K562 (cell line): ENCODE data around the gene MYL5. TPM values are rescaled to one million over a fixed set of nuclear protein-coding genes. Genes with fewer than 3 reads are reported as not detected.

Source experiments
- ATAC-seq: fragments of 200-7000 bp; cut with Tn5 transposase; 3 replicates; pipeline ENCODE4 v1.9.1; 2020; ENCODE audit warnings: moderate library complexity
- BruUV-seq: library from RNA; stranded (reverse); fragments of 400-500 nt; replicated peaks from 2 replicates; lab custom pipeline; 2021; lab: Mats Ljungman, UMichigan
- CTCF ChIA-PET: fragments of 300-600 bp; formaldehyde crosslinking; extraction: SDS; loops from one replicate; lab custom pipeline; 2021; ENCODE audit warnings: low intra/inter-chr PET ratio; lab: Yijun Ruan, JAX
- POLR2A ChIA-PET: fragments of 300-600, 350-650 bp; sonication (Branson Sonifier 250); formaldehyde crosslinking; extraction: SDS; loops from one replicate; lab custom pipeline; 2021; ENCODE audit warnings: antibody characterized with exemption, inconsistent platforms; lab: Yijun Ruan, JAX
- DNase-seq, 4 experiments: peaks; one replicate each; pipeline versions ENCODE4 v3.0.0 to v3.0.0-alpha.2; 2011 to 2018; ENCODE audit warnings: low spot score in 3 of 4, mixed read lengths in 3 of 4; ENCODE audit errors: extremely low read depth in 1 of 4
- FAIRE-seq: peaks from 2 replicates; lab custom pipeline; 2011; peaks lifted over from hg19 to GRCh38; lab: Jason Lieb, UNC
- H2AFZ ChIP-seq: 2 replicates; pipeline ENCODE4 v1.6.0; 2011; ENCODE audit warnings: low read depth, low read length, control low read depth, inconsistent platforms
- H3K27ac ChIP-seq: fragments of 200-600 bp; 3 replicates; pipeline ENCODE4 v1.8.0; 2011; ENCODE audit warnings: low read depth, mild to moderate bottlenecking, control low read depth, inconsistent platforms, low read length, moderate library complexity, mixed read lengths; ENCODE audit errors: extremely low read depth
- H3K27me3 ChIP-seq, 2 experiments: fragments of 300-600 bp in 1 of 2; 2 replicates in 1 of 2; 3 replicates in 1 of 2; pipeline versions ENCODE4 v1.6.0 to v1.8.0; 2011; ENCODE audit warnings: inconsistent platforms in 2 of 2, low read length in 2 of 2, mild to moderate bottlenecking in 1 of 2, mixed read lengths in 1 of 2, moderate library complexity in 1 of 2; ENCODE audit not compliant: control insufficient read depth in 2 of 2, insufficient read depth in 2 of 2
- H3K36me3 ChIP-seq: fragments of 300-600 bp; 3 replicates; pipeline ENCODE4 v1.8.0; 2011; ENCODE audit warnings: mild to moderate bottlenecking, low read length, inconsistent platforms; ENCODE audit not compliant: control insufficient read depth, insufficient read depth
- H3K4me1 ChIP-seq, 2 experiments: fragments of 200-600 bp in 1 of 2; replicated peaks in 1 of 2; 2 replicates in 1 of 2; 3 replicates in 1 of 2; pipeline versions ENCODE4 v1.5.1 to v1.8.0; 2011; ENCODE audit warnings: inconsistent platforms in 2 of 2, low read length in 2 of 2, mild to moderate bottlenecking in 1 of 2, mixed read lengths in 1 of 2, moderate library complexity in 1 of 2; ENCODE audit not compliant: control insufficient read depth in 2 of 2, insufficient read depth in 2 of 2
- H3K4me2 ChIP-seq: 2 replicates; pipeline ENCODE4 v1.6.1; 2011; ENCODE audit warnings: low read length, control low read depth, inconsistent platforms, mixed read lengths; ENCODE audit not compliant: insufficient read depth
- H3K4me3 ChIP-seq: fragments of 200-600 bp; sonication (generic), shearing (Covaris generic); 2 replicates; pipeline ENCODE4 v1.5.1; 2016; ENCODE audit warnings: control low read depth, inconsistent platforms
- H3K79me2 ChIP-seq: fragments of 200-600 bp; 3 replicates; pipeline ENCODE4 v1.8.0; 2011; ENCODE audit warnings: low read length, inconsistent platforms; ENCODE audit not compliant: control insufficient read depth, insufficient read depth
- H3K9ac ChIP-seq, 2 experiments: 2 replicates each; pipeline versions ENCODE4 v1.6.0 to v1.6.1; 2011; ENCODE audit warnings: low read depth in 2 of 2, low read length in 2 of 2, control low read depth in 1 of 2, inconsistent platforms in 1 of 2, mild to moderate bottlenecking in 1 of 2, mixed read lengths in 1 of 2; ENCODE audit not compliant: insufficient read depth in 1 of 2
- H3K9me1 ChIP-seq: one replicate; pipeline ENCODE4 v1.6.0; 2011; ENCODE audit warnings: inconsistent platforms, mild to moderate bottlenecking, low read length, moderate library complexity; ENCODE audit not compliant: control insufficient read depth, insufficient read depth
- H3K9me3 ChIP-seq: replicated peaks from 2 replicates; pipeline ENCODE4 v1.5.1; 2011; ENCODE audit warnings: low read depth, low read length, inconsistent platforms; ENCODE audit not compliant: control insufficient read depth, insufficient read depth
- H4K20me1 ChIP-seq: replicated peaks from 2 replicates; pipeline ENCODE4 v1.6.1; 2011; ENCODE audit warnings: low read length, inconsistent platforms, mixed read lengths; ENCODE audit not compliant: control insufficient read depth, insufficient read depth
- ARID1B ChIP-seq: fragments of 450-650 bp; IDR thresholded peaks from 2 replicates; pipeline ENCODE4 v1.6.1; 2016; ENCODE audit warnings: antibody characterized with exemption, mild to moderate bottlenecking, inconsistent platforms
- ARID2 ChIP-seq: fragments of 450-650 bp; IDR thresholded peaks from 2 replicates; pipeline ENCODE4 v1.6.1; 2017; ENCODE audit warnings: antibody characterized with exemption, mild to moderate bottlenecking
- CREM ChIP-seq: IDR thresholded peaks from 2 replicates; pipeline ENCODE4 v1.6.1; 2014; ENCODE audit warnings: antibody characterized with exemption, low read depth
- CTBP1 ChIP-seq: fragments of 450-650 bp; IDR thresholded peaks from 2 replicates; pipeline ENCODE4 v1.6.1; 2016; ENCODE audit warnings: borderline replicate concordance
- POLR2AphosphoS5 ChIP-seq: IDR thresholded peaks from 2 replicates; pipeline ENCODE4 v1.6.1; 2011; ENCODE audit warnings: mild to moderate bottlenecking, low read depth, low read length, moderate library complexity; ENCODE audit not compliant: control insufficient read depth, insufficient read depth
- SREBF2 ChIP-seq: sonication (generic); formaldehyde crosslinking; IDR thresholded peaks from 2 replicates; pipeline ENCODE4 v1.4.0; 2020; ENCODE audit warnings: mild to moderate bottlenecking, missing genetic modification reagents
- TOE1 ChIP-seq, 2 experiments: fragments of 450-650 bp in 1 of 2; sonication (generic) in 1 of 2; formaldehyde crosslinking in 1 of 2; IDR thresholded peaks; 2 replicates each; pipeline versions ENCODE4 v1.7.1 to v1.8.0; 2016 to 2022; ENCODE audit warnings: borderline replicate concordance in 2 of 2, mild to moderate bottlenecking in 2 of 2, antibody characterized with exemption in 1 of 2, inconsistent platforms in 1 of 2, low read depth in 1 of 2, missing genetic modification reagents in 1 of 2, moderate library complexity in 1 of 2
- ZKSCAN3 ChIP-seq: fragments of 250-450 bp; sonication (Bioruptor Pico); IDR thresholded peaks from 2 replicates; pipeline ENCODE4 v1.4.0; 2020
- ZNF263 ChIP-seq: sonication (generic); formaldehyde crosslinking; IDR thresholded peaks from 2 replicates; pipeline ENCODE4 v1.8.0; 2022; ENCODE audit warnings: mild to moderate bottlenecking, missing genetic modification reagents, borderline replicate concordance
- ZNF79 ChIP-seq: fragments of 250-450 bp; sonication (Bioruptor Pico); IDR thresholded peaks from 2 replicates; pipeline ENCODE4 v1.4.0; 2020; ENCODE audit warnings: low read depth, mild to moderate bottlenecking, moderate library complexity
- WGBS: fragments of 100-300 bp; shearing (Covaris generic); methylation state at CpG from one replicate; pipeline ENCODE4 v1.1.6; 2016; ENCODE audit warnings: low coverage, mixed read lengths; ENCODE audit not compliant: insufficient coverage; ENCODE audit errors: missing lambda C conversion rate; 5-methylcytosine and 5-hydroxymethylcytosine counted together
- in situ Hi-C: fragments of 300-500 bp; cut with MboI; formaldehyde crosslinking; loops from 4 replicates; pipeline ENCODE4 v1.15.0; 2018; ENCODE audit warnings: inconsistent platforms, mixed read lengths
- intact Hi-C: fragments of 100-400 bp; cut with micrococcal nuclease; formaldehyde crosslinking; loops from 2 replicates; pipeline ENCODE4 v1.14.2; 2022
- polyA plus RNA-seq, 8 experiments: library from polyadenylated mRNA; depleted of rRNA in 4 of 8; stranded (reverse) in 5 of 8; unstranded in 3 of 8; fragments of >200 nt; fragmentation: Nextera tagmentation in 2 of 8; fragmentation: Illumina TruSeq in 1 of 8; extraction: Ambion mirVana in 2 of 8; extraction: Trizol in 1 of 8; gene quantifications; 2 replicates each; pipeline versions ENCODE4 v1.2.1 to v1.2.3, GENCODE V29; 2011 to 2014; ENCODE audit warnings: inconsistent platforms in 1 of 8, missing spikeins in 1 of 8
- total RNA-seq, 7 experiments: library from RNA; depleted of rRNA in 6 of 7; stranded (reverse); fragments of >200 nt in 6 of 7; fragmentation: Illumina TruSeq in 2 of 7; extraction: Trizol in 2 of 7; gene quantifications; 2 replicates each; pipeline versions ENCODE4 v1.2.1 to v1.2.3, GENCODE V29; 2011 to 2021; ENCODE audit warnings: low replicate concordance in 1 of 7
- TF ChIP-seq, protein P1 (sequence below): sonication (generic); formaldehyde crosslinking; IDR thresholded peaks from 2 replicates; pipeline ENCODE4 v1.8.1; 2023; ENCODE audit warnings: mild to moderate bottlenecking, missing genetic modification reagents
- TF ChIP-seq, protein P2 (sequence below): sonication (generic); formaldehyde crosslinking; IDR thresholded peaks from 2 replicates; pipeline ENCODE4 v1.8.0; 2022; ENCODE audit warnings: missing genetic modification reagents, mild to moderate bottlenecking, borderline replicate concordance
- TF ChIP-seq, protein P3 (sequence below): fragments of 450-650 bp; IDR thresholded peaks from 2 replicates; pipeline ENCODE4 v1.7.0; 2016; ENCODE audit warnings: borderline replicate concordance

Gene MYL5
- total and polyA plus RNA-seq, 9 of the 15 experiments (the other 6 are each of a cell fraction or from before 2014, with no cell fraction given), result 1.4 to 10.0 (median 4.1) TPM

DNA sequence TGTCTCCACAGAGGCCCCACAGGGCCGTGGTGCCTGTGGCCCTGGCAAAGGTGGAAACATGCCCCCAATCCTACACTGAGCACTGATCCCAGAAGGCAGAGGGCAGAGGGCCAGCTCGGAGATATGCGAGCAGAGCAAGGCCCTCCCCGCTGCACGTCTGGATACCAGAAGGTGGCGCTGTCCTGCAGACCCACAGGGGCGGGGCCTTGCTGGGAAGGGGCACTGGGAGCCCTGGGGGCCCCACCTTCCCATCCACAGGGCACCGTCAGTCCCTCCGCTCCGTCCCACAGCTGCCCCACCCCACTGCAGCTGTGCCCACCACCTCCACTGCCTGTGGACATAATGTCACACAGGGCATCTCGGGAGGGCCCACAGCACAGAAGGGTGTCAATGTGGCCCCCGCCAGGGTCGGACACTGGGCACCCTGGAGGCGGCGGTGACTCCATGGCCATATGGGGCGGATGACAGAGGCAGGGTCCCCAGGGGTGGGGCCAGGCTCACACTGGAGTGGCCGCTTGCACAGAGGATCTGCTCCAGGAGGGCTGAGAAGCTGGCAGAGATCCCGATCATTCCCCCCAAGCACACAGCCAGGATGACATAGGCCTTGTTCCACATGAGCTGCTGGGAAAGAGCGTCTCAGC is 9.8 kb downstream of the MYL5 start:
- peaks cover 7% of the 10 kb centered on the region; the same call in 2 of the 3 replicates for H3K79me2 ChIP-seq
- POLR2A ChIA-PET, result interaction anchor here (0.5 to 0.7 kb wide), 5 partner anchors 10 to 1985 kb away, joined by 3 to 4 read pairs (median 3); partner anchors contain the start of genes ATP5ME and MYL5
- peak overlapping the region in 1 of 2 experiments; percentile 70; a peak in 2 of 4 replicates for H3K9ac ChIP-seq
- H4K20me1 ChIP-seq, result 0 out of 2 replicates have a peak, but pooled peaks cover 4% of the 10 kb centered on the region
- no TSS peak for BruUV-seq
- H3K4me3 ChIP-seq, result no peak overlapping the region
- in situ Hi-C loops, result no loop called here
- peak; percentile 69 to 83 (median 74) for DNase-seq
- intact Hi-C loops, result loop anchor here (5.0 to 10.0 kb wide), 3 partner anchors 51 to 301 kb away; partner anchors contain the start of gene IDUA
- H3K4me1 ChIP-seq, result peaks cover 25 to 94% of the 10 kb centered on the region in 2 experiments
- H3K27ac ChIP-seq, result no peak overlapping the region
- H2AFZ ChIP-seq, result no peak overlapping the region
- peak; percentile 70 for FAIRE-seq
- 21% methylated on average over 19 of the region's 19 CpGs for WGBS
- peak; percentile 68 for ATAC-seq
- no peaks in the 10 kb centered on the region for H3K9me3 ChIP-seq
- peak overlapping the region; percentile 7; the same call in 1 of the 2 replicates for H3K4me2 ChIP-seq
- no peaks in the 10 kb centered on the region for H3K36me3 ChIP-seq
- no peaks in the 10 kb centered on the region for H3K27me3 ChIP-seq
- CTCF ChIA-PET, result interaction anchor here (0.6 kb wide), 1 partner anchor 10 kb away, joined by 5 read pairs; the partner anchor contains the start of genes ATP5ME and MYL5
- no peaks in the 10 kb centered on the region for H3K9me1 ChIP-seq
- TF ChIP-seq POLR2AphosphoS5 (no peak), ZNF79 (CRISPR knock-in tag) (no peak), ARID1B (0 out of 2 replicates have a peak, but pooled peaks have one; percentile 15), CREM (peak; percentile 59), TOE1 (IDR thresholded peaks at IDR 0.05; ENCODE audit: borderline replicate concordance) (no peak), TOE1 (CRISPR knock-in tag; IDR thresholded peaks at IDR 0.05; ENCODE audit: borderline replicate concordance, low read depth) (peak; percentile 72; the same call in 1 of the 2 replicates), CTBP1 (peak; percentile 69), SREBF2 (CRISPR knock-in tag) (no peak), ARID2 (0 out of 2 replicates have a peak, but pooled peaks have one; percentile 20), ZNF263 (CRISPR knock-in tag) (no peak), ZKSCAN3 (CRISPR knock-in tag) (no peak)
- TF ChIP-seq, protein P1, sequence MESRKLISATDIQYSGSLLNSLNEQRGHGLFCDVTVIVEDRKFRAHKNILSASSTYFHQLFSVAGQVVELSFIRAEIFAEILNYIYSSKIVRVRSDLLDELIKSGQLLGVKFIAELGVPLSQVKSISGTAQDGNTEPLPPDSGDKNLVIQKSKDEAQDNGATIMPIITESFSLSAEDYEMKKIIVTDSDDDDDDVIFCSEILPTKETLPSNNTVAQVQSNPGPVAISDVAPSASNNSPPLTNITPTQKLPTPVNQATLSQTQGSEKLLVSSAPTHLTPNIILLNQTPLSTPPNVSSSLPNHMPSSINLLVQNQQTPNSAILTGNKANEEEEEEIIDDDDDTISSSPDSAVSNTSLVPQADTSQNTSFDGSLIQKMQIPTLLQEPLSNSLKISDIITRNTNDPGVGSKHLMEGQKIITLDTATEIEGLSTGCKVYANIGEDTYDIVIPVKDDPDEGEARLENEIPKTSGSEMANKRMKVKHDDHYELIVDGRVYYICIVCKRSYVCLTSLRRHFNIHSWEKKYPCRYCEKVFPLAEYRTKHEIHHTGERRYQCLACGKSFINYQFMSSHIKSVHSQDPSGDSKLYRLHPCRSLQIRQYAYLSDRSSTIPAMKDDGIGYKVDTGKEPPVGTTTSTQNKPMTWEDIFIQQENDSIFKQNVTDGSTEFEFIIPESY (CRISPR knock-in tag), result peak; percentile 44; the same call in 1 of the 2 replicates
- TF ChIP-seq, protein P2, sequence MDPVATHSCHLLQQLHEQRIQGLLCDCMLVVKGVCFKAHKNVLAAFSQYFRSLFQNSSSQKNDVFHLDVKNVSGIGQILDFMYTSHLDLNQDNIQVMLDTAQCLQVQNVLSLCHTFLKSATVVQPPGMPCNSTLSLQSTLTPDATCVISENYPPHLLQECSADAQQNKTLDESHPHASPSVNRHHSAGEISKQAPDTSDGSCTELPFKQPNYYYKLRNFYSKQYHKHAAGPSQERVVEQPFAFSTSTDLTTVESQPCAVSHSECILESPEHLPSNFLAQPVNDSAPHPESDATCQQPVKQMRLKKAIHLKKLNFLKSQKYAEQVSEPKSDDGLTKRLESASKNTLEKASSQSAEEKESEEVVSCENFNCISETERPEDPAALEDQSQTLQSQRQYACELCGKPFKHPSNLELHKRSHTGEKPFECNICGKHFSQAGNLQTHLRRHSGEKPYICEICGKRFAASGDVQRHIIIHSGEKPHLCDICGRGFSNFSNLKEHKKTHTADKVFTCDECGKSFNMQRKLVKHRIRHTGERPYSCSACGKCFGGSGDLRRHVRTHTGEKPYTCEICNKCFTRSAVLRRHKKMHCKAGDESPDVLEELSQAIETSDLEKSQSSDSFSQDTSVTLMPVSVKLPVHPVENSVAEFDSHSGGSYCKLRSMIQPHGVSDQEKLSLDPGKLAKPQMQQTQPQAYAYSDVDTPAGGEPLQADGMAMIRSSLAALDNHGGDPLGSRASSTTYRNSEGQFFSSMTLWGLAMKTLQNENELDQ (CRISPR knock-in tag), result no peak
- TF ChIP-seq, protein P3, sequence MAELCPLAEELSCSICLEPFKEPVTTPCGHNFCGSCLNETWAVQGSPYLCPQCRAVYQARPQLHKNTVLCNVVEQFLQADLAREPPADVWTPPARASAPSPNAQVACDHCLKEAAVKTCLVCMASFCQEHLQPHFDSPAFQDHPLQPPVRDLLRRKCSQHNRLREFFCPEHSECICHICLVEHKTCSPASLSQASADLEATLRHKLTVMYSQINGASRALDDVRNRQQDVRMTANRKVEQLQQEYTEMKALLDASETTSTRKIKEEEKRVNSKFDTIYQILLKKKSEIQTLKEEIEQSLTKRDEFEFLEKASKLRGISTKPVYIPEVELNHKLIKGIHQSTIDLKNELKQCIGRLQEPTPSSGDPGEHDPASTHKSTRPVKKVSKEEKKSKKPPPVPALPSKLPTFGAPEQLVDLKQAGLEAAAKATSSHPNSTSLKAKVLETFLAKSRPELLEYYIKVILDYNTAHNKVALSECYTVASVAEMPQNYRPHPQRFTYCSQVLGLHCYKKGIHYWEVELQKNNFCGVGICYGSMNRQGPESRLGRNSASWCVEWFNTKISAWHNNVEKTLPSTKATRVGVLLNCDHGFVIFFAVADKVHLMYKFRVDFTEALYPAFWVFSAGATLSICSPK, result no peak
